ENCODE data around the gene HNRNPH2.

DNA sequence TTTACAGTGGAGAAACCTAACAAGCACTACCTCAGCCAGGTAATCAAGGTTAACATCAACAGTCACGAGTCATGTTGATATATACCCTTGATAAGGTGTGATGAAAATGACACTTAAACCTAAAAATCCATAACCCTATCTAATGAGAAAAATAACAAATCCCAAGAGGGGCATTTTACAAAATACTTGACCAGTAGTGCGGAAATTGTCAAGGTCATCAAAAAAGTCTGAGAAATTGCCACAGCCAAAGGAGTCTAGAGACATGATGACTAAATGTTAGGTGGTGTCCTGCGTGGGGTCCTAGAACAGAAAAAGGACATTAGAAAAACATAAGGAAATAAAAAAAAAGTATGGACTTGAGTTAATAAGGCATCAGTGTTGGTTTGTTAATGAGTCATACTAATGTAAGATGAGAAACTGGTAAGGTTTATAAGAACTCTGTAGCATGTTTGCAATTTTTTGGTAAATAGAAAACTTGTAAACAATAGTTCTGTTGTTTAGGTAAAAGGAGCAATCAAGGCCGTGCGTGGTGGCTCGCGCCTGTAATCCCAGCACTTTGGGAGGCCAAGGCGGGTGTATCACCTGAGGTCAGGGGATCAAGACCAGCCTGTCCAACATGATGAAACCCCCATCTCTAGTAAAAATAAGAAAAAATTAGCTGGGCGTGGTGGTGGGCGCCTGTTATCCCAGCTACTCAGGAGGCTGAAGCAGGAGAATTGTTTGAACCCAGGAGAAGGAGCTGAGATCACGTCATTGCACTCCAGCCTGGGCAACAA, 14.3 kb upstream of the HNRNPH2 start:
- TF ChIP-seq SP1 (IDR thresholded peaks at IDR 0.05; ENCODE audit: low read depth, low read length) (no peak), ESRRA (IDR thresholded peaks at IDR 0.05; ENCODE audit: low read length) (no peak), CBX5 (IDR thresholded peaks at IDR 0.05; ENCODE audit: low read depth) (no peak), GABPA (IDR thresholded peaks at IDR 0.05; ENCODE audit: low read depth) (no peak), POLR2AphosphoS5 (IDR thresholded peaks at IDR 0.05; ENCODE audit: low read length) (no peak), RFX5 (IDR thresholded peaks at IDR 0.05; ENCODE audit: low read depth, low read length) (no peak)
- TF ChIP-seq, protein P1, sequence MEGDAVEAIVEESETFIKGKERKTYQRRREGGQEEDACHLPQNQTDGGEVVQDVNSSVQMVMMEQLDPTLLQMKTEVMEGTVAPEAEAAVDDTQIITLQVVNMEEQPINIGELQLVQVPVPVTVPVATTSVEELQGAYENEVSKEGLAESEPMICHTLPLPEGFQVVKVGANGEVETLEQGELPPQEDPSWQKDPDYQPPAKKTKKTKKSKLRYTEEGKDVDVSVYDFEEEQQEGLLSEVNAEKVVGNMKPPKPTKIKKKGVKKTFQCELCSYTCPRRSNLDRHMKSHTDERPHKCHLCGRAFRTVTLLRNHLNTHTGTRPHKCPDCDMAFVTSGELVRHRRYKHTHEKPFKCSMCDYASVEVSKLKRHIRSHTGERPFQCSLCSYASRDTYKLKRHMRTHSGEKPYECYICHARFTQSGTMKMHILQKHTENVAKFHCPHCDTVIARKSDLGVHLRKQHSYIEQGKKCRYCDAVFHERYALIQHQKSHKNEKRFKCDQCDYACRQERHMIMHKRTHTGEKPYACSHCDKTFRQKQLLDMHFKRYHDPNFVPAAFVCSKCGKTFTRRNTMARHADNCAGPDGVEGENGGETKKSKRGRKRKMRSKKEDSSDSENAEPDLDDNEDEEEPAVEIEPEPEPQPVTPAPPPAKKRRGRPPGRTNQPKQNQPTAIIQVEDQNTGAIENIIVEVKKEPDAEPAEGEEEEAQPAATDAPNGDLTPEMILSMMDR (IDR thresholded peaks at IDR 0.05 in 2 of 3, conservative IDR thresholded peaks at IDR 0.05 in 1 of 3; ENCODE audit: control insufficient read depth in 2 of 3, extremely low read depth in 1 of 3, insufficient read depth in 1 of 3, low read depth in 3 of 3, low read length in 3 of 3), result no peak
